Activated naive CD4-positive, alpha-beta T cell treated with anti-CD3 and anti-CD28 coated beads, Interleukin-2, amount 10 ng/mL, durations not matched to agents 7 days and 5 days (primary cell): ENCODE measurements around the gene SULT4A1.
"Not testable (repeated sequence)": the region's sequence is repeated elsewhere in the genome, so short reads cannot be mapped to it uniquely, and the experiment has no call there.

Experiments used
- CTCF ChIA-PET: fragments of 350-600 bp; sonication (Branson Sonifier 250); formaldehyde crosslinking; loops from one replicate; lab custom pipeline; 2021; ENCODE audit warnings: antibody characterized with exemption; lab: Charles Lee
- DNase-seq: peaks from one replicate; pipeline ENCODE4 v3.0.0-alpha.2; 2020
- H3K27ac Mint-ChIP-seq: one replicate; pipeline ENCODE4 v1.8.0; 2021; ENCODE audit warnings: mild to moderate bottlenecking, moderate library complexity, mixed read lengths
- H3K27me3 Mint-ChIP-seq: one replicate; pipeline ENCODE4 v1.8.0; 2021; ENCODE audit warnings: mild to moderate bottlenecking, mixed read lengths
- H3K36me3 Mint-ChIP-seq: one replicate; pipeline ENCODE4 v1.8.0; 2021; ENCODE audit warnings: mixed read lengths
- H3K4me1 Mint-ChIP-seq: one replicate; pipeline ENCODE4 v1.8.0; 2021; ENCODE audit warnings: mixed read lengths
- H3K4me3 Mint-ChIP-seq: one replicate; pipeline ENCODE4 v1.8.0; 2021; ENCODE audit warnings: mild to moderate bottlenecking, moderate library complexity, mixed read lengths
- H3K9me3 Mint-ChIP-seq: one replicate; pipeline ENCODE4 v1.8.0; 2021; ENCODE audit warnings: mixed read lengths

The SULT4A1 gene

GRCh38 chr22:43862074-43862881 is at the start of gene SULT4A1:
SULT4A1 (minus strand) TSS chr22:43862513; CDS start chr22:43862382, 131 bp downstream.
- peak; percentile 20 for DNase-seq
- H3K27ac Mint-ChIP-seq: peak within 1 kb of the TSS; percentile 14
- H3K36me3 Mint-ChIP-seq: no peaks in the 10 kb centered on the region
- H3K4me1 Mint-ChIP-seq: peaks cover 4% of the 10 kb centered on the region
- CTCF ChIA-PET: interaction anchor here (0.6 kb wide), 2 partner anchors 83 to 949 kb away, joined by 3 read pairs; no protein-coding TSS in a partner anchor
- no peaks in the 10 kb centered on the region for H3K9me3 Mint-ChIP-seq
- peaks cover 59% of the 10 kb centered on the region for H3K27me3 Mint-ChIP-seq
- H3K4me3 Mint-ChIP-seq: no peak within 1 kb of the TSS

DNA sequence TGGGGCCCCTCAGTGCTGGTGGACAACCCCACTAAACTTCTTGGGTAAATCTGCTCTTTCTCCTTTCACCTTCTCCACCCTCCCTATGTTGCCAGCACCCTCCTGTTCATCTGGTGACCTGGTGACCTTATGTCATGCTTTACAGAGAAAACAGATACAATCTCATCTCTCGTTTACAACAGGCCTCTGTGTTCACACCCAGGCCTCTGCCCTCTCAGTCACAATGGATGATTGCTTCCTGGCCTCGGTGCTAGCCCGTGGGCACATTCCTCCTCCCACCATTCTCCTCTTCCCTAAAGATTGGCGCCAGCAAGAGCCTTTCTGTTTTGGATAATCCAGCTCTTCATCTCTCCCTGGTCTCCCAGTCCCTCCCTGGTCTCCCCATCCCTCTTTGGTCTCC is 49.0 kb upstream of the SULT4A1 start:
- H3K36me3 Mint-ChIP-seq: no peaks in the 10 kb centered on the region
- no peak for DNase-seq
- CTCF ChIA-PET: no interaction called here
- no peak overlapping the region for H3K4me3 Mint-ChIP-seq
- H3K4me1 Mint-ChIP-seq: no peaks in the 10 kb centered on the region
- no peaks in the 10 kb centered on the region for H3K9me3 Mint-ChIP-seq
- peaks cover 34% of the 10 kb centered on the region for H3K27me3 Mint-ChIP-seq
- H3K27ac Mint-ChIP-seq: no peak overlapping the region

- CTCF ChIA-PET: no interaction called here
- Mint-ChIP-seq H3K27me3 (peaks cover 30% of the 10 kb centered on the region), H3K4me1 (no peaks in the 10 kb centered on the region), H3K4me3 (no peak overlapping the region), H3K9me3 (no peaks in the 10 kb centered on the region), H3K27ac (no peak overlapping the region), H3K36me3 (no peaks in the 10 kb centered on the region)
- no peak for DNase-seq
These were observed 47.9 kb upstream of the SULT4A1 start for GRCh38 chr22:43910178-43910695.

- no peak for DNase-seq
- Mint-ChIP-seq H3K27ac (no peak overlapping the region), H3K36me3 (no peaks in the 10 kb centered on the region), H3K4me3 (no peak overlapping the region), H3K27me3 (peaks cover 30% of the 10 kb centered on the region), H3K9me3 (no peaks in the 10 kb centered on the region), H3K4me1 (no peaks in the 10 kb centered on the region)
- CTCF ChIA-PET: no interaction called here
These were observed 47.4 kb upstream of the SULT4A1 start for GRCh38 chr22:43909708-43910107.

DNA sequence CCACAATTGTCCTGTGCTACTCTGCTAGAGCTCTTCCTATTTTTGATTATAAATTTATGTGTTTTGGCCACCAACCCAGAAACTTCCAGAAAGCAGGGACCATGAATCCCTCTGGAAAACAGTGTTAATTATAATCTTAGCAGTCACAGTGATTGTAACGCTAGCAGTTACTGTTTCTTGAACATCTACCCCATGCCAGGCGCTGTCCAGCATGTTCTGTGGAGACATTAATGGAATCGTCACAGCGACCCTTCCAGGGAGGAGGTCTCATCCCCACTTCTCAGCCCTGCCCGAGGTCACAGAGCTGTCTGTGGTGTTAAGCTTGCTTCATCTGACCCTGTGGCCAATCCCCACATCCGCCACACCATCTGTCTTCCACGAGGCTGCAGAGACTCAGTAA is 43.4 kb upstream of the SULT4A1 start:
- Mint-ChIP-seq H3K27me3 (peaks cover 27% of the 10 kb centered on the region), H3K4me3 (no peak overlapping the region), H3K36me3 (no peaks in the 10 kb centered on the region), H3K9me3 (no peaks in the 10 kb centered on the region), H3K4me1 (no peaks in the 10 kb centered on the region), H3K27ac (no peak overlapping the region)
- CTCF ChIA-PET: interaction anchor here (1.0 to 1.6 kb wide), 2 partner anchors 21 to 23 kb away, joined by 3 to 4 read pairs; no protein-coding TSS in a partner anchor
- DNase-seq: no peak

GRCh38 chr22:43904412-43904811 is 42.1 kb upstream of the SULT4A1 start:
- CTCF ChIA-PET, H3K4me3 Mint-ChIP-seq, H3K9me3 Mint-ChIP-seq, H3K36me3 Mint-ChIP-seq, H3K27ac Mint-ChIP-seq, H3K4me1 Mint-ChIP-seq: not testable (repeated sequence)
- H3K27me3 Mint-ChIP-seq: peaks cover 23% of the 10 kb centered on the region
- DNase-seq: peak; percentile 58

- peaks cover 23% of the 10 kb centered on the region for H3K27me3 Mint-ChIP-seq
- H3K36me3 Mint-ChIP-seq, H3K4me1 Mint-ChIP-seq, H3K4me3 Mint-ChIP-seq, H3K9me3 Mint-ChIP-seq, H3K27ac Mint-ChIP-seq, DNase-seq: not testable (repeated sequence)
- CTCF ChIA-PET: interaction anchor here (1.5 kb wide), 1 partner anchor 20 kb away, joined by 3 read pairs; no protein-coding TSS in a partner anchor
These were observed 40.7 kb upstream of the SULT4A1 start for GRCh38 chr22:43903033-43903432.

DNA sequence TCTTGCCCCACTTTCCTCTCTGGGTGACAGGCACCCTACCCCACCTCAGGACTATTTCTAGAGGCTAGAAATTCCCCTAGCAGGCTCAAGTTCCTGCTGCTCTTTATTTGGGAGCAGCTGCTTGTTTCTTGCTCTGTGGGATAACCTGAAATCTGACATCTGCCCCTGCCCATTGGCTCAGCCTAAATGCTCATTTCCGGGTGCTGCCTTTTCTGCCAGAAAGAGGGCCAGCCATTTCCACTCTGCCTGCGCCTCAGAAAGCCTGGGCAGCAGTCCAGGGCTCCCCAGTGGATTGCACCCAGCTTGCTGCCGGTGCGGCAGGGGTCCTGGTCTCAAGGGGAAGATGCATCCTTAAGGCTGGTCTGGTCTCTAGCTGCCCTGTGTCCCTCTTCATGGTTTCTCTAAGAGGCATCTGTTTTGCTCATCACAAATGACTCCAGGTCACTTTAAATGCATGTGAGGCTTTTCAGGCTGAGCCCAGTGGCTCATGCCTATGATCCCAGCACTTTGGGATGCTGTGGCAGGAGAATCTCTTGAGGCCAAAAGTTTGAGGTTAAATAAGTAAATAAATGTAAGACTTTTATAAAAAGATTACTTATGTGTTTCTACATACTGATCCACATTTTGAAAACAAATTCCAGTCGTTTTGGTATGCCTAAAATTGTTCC is 39.8 kb upstream of the SULT4A1 start:
- Mint-ChIP-seq H3K36me3 (no peaks in the 10 kb centered on the region), H3K27me3 (peaks cover 22% of the 10 kb centered on the region), H3K27ac (no peak overlapping the region), H3K4me3 (no peak overlapping the region), H3K4me1 (no peaks in the 10 kb centered on the region), H3K9me3 (no peaks in the 10 kb centered on the region)
- DNase-seq: no peak
- CTCF ChIA-PET: interaction anchor here (1.5 to 2.7 kb wide), 2 partner anchors 17 to 19 kb away, joined by 3 to 10 read pairs; no protein-coding TSS in a partner anchor

DNA sequence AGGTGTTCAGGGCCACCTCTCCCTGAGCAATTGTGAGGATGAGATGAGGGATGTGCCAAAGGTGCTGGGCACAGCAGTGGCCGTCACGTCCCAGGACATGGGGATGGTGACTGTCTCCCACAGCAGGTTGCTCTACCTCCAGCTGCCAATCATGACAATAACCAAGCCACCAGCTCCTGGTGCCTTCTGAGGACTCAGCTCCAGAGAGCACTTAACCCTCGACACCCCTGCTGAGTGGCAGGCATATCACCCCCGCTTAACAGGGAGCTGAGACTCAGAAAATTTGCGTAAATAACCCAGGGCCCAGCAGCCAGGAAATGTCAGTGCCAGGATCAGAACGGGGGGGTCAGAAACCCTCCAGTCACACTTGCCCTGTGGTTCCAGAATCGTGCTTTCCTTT is 37.9 kb upstream of the SULT4A1 start:
- H3K27me3 Mint-ChIP-seq: peaks cover 30% of the 10 kb centered on the region
- no peaks in the 10 kb centered on the region for H3K36me3 Mint-ChIP-seq
- no peaks in the 10 kb centered on the region for H3K9me3 Mint-ChIP-seq
- CTCF ChIA-PET: interaction anchor here (0.7 to 2.7 kb wide), 3 partner anchors 15 to 18 kb away, joined by 3 to 10 read pairs (median 3); no protein-coding TSS in a partner anchor
- DNase-seq: no peak
- no peak overlapping the region for H3K4me3 Mint-ChIP-seq
- H3K4me1 Mint-ChIP-seq: no peaks in the 10 kb centered on the region
- H3K27ac Mint-ChIP-seq: no peak overlapping the region

- Mint-ChIP-seq H3K27ac (no peak overlapping the region), H3K27me3 (peaks cover 40% of the 10 kb centered on the region), H3K36me3 (no peaks in the 10 kb centered on the region), H3K4me1 (no peaks in the 10 kb centered on the region), H3K4me3 (no peak overlapping the region), H3K9me3 (no peaks in the 10 kb centered on the region)
- CTCF ChIA-PET: interaction anchor here (2.1 to 3.8 kb wide), 2 partner anchors 14 to 48 kb away, joined by 6 to 26 read pairs; no protein-coding TSS in a partner anchor
- no peak for DNase-seq
These were observed 35.5 kb upstream of the SULT4A1 start for GRCh38 chr22:43897751-43898261.

DNA sequence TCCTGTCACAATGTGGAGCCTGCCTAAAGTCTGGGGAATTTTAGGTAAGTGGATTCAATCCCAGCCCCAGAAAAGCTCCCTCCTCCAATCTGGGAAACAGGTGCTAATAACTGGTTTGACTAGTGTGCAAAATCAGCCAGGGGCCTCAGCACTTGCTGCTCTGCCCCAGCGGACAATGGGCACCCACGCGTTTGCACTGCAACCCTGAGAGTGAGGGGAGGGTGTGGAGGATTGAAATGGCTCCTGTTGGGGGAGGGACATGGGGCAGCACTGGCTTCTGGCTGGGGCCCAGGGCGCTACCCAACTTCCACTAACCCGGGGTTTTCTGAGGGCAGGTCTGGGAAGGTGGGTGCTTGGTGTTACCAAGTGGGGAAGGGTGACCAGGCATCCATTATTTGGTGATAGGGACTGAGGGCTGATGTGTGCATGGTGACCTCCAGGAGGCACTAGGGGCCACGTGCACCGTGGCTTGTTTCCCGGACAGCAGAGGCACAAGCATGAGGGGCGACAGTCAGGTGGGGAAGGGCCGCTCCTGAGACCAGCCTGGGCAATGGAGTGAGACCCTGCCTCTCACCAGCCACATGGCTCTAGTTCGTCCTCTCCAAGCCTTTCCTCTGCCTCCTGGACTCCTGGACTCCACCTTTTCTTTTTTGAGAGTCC is 33.8 kb upstream of the SULT4A1 start:
- peaks cover 46% of the 10 kb centered on the region for H3K27me3 Mint-ChIP-seq
- H3K36me3 Mint-ChIP-seq: no peaks in the 10 kb centered on the region
- no peak overlapping the region for H3K4me3 Mint-ChIP-seq
- H3K27ac Mint-ChIP-seq: no peak overlapping the region
- H3K9me3 Mint-ChIP-seq: no peaks in the 10 kb centered on the region
- CTCF ChIA-PET: interaction anchor here (0.6 to 3.8 kb wide), 2 partner anchors 12 to 146 kb away, joined by 3 to 26 read pairs; no protein-coding TSS in a partner anchor
- no peak for DNase-seq
- H3K4me1 Mint-ChIP-seq: no peaks in the 10 kb centered on the region

DNA sequence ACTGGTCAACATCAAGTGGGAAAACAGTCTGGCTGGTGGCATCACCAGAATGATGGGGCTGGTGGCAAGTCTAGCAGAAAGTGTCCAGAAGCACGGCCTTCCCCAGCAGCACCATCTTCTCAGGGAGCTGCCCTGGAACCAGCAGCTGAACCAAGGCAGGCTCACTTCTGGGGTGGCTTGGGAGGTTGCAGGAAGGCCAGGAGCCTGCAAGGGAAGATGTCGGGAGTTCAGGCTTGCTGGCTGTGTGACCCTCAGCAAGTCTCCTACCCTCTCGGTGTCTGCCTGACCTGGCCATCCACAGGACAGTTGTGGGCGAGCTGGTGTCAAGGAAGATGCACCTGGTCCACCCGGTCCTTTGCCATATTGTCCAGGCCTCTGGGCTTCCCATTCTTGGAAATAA is 31.8 kb upstream of the SULT4A1 start:
- H3K4me3 Mint-ChIP-seq: no peak overlapping the region
- CTCF ChIA-PET: interaction anchor here (0.8 kb wide), 1 partner anchor 9 kb away, joined by 4 read pairs; no protein-coding TSS in a partner anchor
- H3K4me1 Mint-ChIP-seq: no peaks in the 10 kb centered on the region
- no peaks in the 10 kb centered on the region for H3K9me3 Mint-ChIP-seq
- H3K27ac Mint-ChIP-seq: no peak overlapping the region
- H3K36me3 Mint-ChIP-seq: no peaks in the 10 kb centered on the region
- no peak for DNase-seq
- H3K27me3 Mint-ChIP-seq: peaks cover 63% of the 10 kb centered on the region

GRCh38 chr22:43893266-43893665 is 31.0 kb upstream of the SULT4A1 start:
- Mint-ChIP-seq H3K4me3 (no peak overlapping the region), H3K36me3 (no peaks in the 10 kb centered on the region), H3K4me1 (no peaks in the 10 kb centered on the region), H3K27me3 (peaks cover 68% of the 10 kb centered on the region), H3K9me3 (no peaks in the 10 kb centered on the region), H3K27ac (no peak overlapping the region)
- DNase-seq: no peak
- CTCF ChIA-PET: interaction anchor here (1.3 kb wide), 1 partner anchor 10 kb away, joined by 3 read pairs; no protein-coding TSS in a partner anchor
